ENCODE measurements around the gene PGRMC2.

The PGRMC2 gene

GRCh38 chr4:128292349-128292748 is 4.7 kb upstream of the PGRMC2 start:
- TF ChIP-seq MAX (IDR thresholded peaks at IDR 0.05) (no peak), FOXM1 (IDR thresholded peaks at IDR 0.05; ENCODE audit: borderline replicate concordance, low read depth) (no peak), ZBTB7A (IDR thresholded peaks at IDR 0.05; ENCODE audit: low read depth) (no peak), YY1 (IDR thresholded peaks at IDR 0.05; ENCODE audit: low read depth) (no peak), EP300 (IDR thresholded peaks at IDR 0.05; ENCODE audit: borderline replicate concordance) (no peak), CEBPB (IDR thresholded peaks at IDR 0.05) (no peak), TAF1 (IDR thresholded peaks at IDR 0.05; ENCODE audit: low read depth) (no peak), NFIC (IDR thresholded peaks at IDR 0.05) (no peak)

GRCh38 chr4:128291096-128291495 is 3.5 kb upstream of the PGRMC2 start:
- TF ChIP-seq TEAD4 (IDR thresholded peaks at IDR 0.05) (no peak), NFIC (IDR thresholded peaks at IDR 0.05) (no peak), FOXM1 (IDR thresholded peaks at IDR 0.05; ENCODE audit: borderline replicate concordance, low read depth) (no peak), TCF12 (IDR thresholded peaks at IDR 0.05; ENCODE audit: low read depth) (no peak), EP300 (IDR thresholded peaks at IDR 0.05; ENCODE audit: borderline replicate concordance) (no peak), ZBTB7A (IDR thresholded peaks at IDR 0.05; ENCODE audit: low read depth) (no peak), RAD21 (IDR thresholded peaks at IDR 0.05; ENCODE audit: low read depth) (no peak), YY1 (IDR thresholded peaks at IDR 0.05; ENCODE audit: low read depth) (no peak), CREB1 (IDR thresholded peaks at IDR 0.05; ENCODE audit: low read depth) (no peak), TAF1 (IDR thresholded peaks at IDR 0.05; ENCODE audit: low read depth) (no peak), USF1 (IDR thresholded peaks at IDR 0.05) (no peak), CEBPB (IDR thresholded peaks at IDR 0.05) (no peak), REST (IDR thresholded peaks at IDR 0.05; ENCODE audit: low read depth) (no peak), MAX (IDR thresholded peaks at IDR 0.05) (no peak), EGR1 (IDR thresholded peaks at IDR 0.05) (no peak)

GRCh38 chr4:128290526-128290925 is 2.9 kb upstream of the PGRMC2 start:
- TF ChIP-seq USF1 (IDR thresholded peaks at IDR 0.05) (no peak), REST (IDR thresholded peaks at IDR 0.05; ENCODE audit: low read depth) (no peak), ZBTB7A (IDR thresholded peaks at IDR 0.05; ENCODE audit: low read depth) (no peak), CEBPB (IDR thresholded peaks at IDR 0.05) (no peak), FOXM1 (IDR thresholded peaks at IDR 0.05; ENCODE audit: borderline replicate concordance, low read depth) (no peak), CREB1 (IDR thresholded peaks at IDR 0.05; ENCODE audit: low read depth) (no peak), EGR1 (IDR thresholded peaks at IDR 0.05) (no peak), TCF12 (IDR thresholded peaks at IDR 0.05; ENCODE audit: low read depth) (no peak), YY1 (IDR thresholded peaks at IDR 0.05; ENCODE audit: low read depth) (no peak), RAD21 (IDR thresholded peaks at IDR 0.05; ENCODE audit: low read depth) (no peak), MAX (IDR thresholded peaks at IDR 0.05) (no peak), TEAD4 (IDR thresholded peaks at IDR 0.05) (no peak), EP300 (IDR thresholded peaks at IDR 0.05; ENCODE audit: borderline replicate concordance) (no peak), NFIC (IDR thresholded peaks at IDR 0.05) (no peak), TAF1 (IDR thresholded peaks at IDR 0.05; ENCODE audit: low read depth) (no peak)

GRCh38 chr4:128289523-128290158 is 2.0 kb upstream of the PGRMC2 start:
- TF ChIP-seq EP300 (IDR thresholded peaks at IDR 0.05; ENCODE audit: borderline replicate concordance), result no peak
- TF ChIP-seq FOXM1 (IDR thresholded peaks at IDR 0.05; ENCODE audit: borderline replicate concordance, low read depth), result no peak
- TF ChIP-seq YY1 (IDR thresholded peaks at IDR 0.05; ENCODE audit: low read depth), result no peak
- no peak for TF ChIP-seq TAF1 (IDR thresholded peaks at IDR 0.05; ENCODE audit: low read depth)
- no peak for TF ChIP-seq ZBTB7A (IDR thresholded peaks at IDR 0.05; ENCODE audit: low read depth)
- no peak for TF ChIP-seq CREB1 (IDR thresholded peaks at IDR 0.05; ENCODE audit: low read depth)
- no peak for TF ChIP-seq USF1 (IDR thresholded peaks at IDR 0.05)
- no peak for TF ChIP-seq RAD21 (IDR thresholded peaks at IDR 0.05; ENCODE audit: low read depth)
- no peak for TF ChIP-seq EGR1 (IDR thresholded peaks at IDR 0.05)
- TF ChIP-seq TCF12 (IDR thresholded peaks at IDR 0.05; ENCODE audit: low read depth), result no peak

- TF ChIP-seq REST (IDR thresholded peaks at IDR 0.05; ENCODE audit: low read depth) (no peak), CREB1 (IDR thresholded peaks at IDR 0.05; ENCODE audit: low read depth) (no peak), CEBPB (IDR thresholded peaks at IDR 0.05) (no peak)
Observed at GRCh38 chr4:128288689-128289106, 1.1 kb upstream of the PGRMC2 start.
